HG03175 (cell line): Measurements from ENCODE around the gene LYZL6.

Source experiments
- ATAC-seq: cut with Tn5 transposase; IDR thresholded peaks from one replicate; pipeline ENCODE4 v1.9.1; 2021; ENCODE audit warnings: mild to moderate bottlenecking, moderate library complexity; ENCODE audit not compliant: unreplicated experiment

Gene LYZL6

DNA sequence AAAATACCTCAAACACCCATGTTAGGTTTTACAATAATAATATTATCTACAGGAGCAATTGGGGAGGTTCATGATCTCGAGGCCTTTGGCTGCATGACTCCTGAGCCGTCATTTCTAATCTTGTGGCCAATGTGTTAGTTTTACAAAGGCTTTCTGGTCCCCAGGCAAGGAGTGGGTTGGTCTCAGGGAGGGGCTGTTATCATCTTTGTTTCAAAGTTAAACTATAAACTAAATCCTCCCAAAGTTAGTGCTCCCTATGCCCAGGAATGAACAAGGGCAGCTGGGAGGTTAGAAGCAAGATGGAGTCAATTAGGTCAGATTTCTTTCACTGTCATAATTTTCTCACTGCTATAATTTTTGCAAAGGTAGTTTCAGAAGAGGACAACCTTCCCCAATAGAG, 54.3 kb downstream of the LYZL6 start:
- no peak for ATAC-seq
